GM18505 (cell line): ENCODE data around the gene ARMC8.

Experiments used
- ATAC-seq: cut with Tn5 transposase; IDR thresholded peaks from one replicate; pipeline ENCODE4 v1.9.1; 2021; ENCODE audit not compliant: unreplicated experiment
- POLR2A ChIP-seq: IDR thresholded peaks from 4 replicates; pipeline ENCODE4 v1.6.1; 2011; ENCODE audit warnings: borderline replicate concordance; ENCODE audit not compliant: insufficient read depth, insufficient read length; ENCODE audit errors: extremely low read depth

ARMC8 gene

DNA sequence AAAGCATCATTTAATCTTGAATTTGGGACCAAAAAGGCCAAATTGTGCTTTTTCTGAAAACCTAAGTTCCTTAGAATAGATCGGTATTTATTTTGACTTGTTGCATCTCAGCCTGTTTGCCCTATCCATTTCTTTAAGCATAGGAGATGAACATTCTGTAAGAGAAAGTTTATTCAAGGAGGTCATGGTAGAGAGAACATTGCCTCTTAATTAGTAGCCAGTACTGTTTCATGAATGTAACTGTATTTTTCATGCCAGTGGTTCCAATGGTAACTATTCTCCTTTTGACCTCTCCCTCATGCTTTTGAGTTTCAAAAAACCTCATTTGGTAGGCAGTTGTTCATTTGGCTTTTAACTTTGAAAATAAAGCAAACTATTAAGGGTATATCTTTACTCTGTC is 55.4 kb downstream of the ARMC8 start:
- no peak for ATAC-seq
- no peak for TF ChIP-seq POLR2A

DNA sequence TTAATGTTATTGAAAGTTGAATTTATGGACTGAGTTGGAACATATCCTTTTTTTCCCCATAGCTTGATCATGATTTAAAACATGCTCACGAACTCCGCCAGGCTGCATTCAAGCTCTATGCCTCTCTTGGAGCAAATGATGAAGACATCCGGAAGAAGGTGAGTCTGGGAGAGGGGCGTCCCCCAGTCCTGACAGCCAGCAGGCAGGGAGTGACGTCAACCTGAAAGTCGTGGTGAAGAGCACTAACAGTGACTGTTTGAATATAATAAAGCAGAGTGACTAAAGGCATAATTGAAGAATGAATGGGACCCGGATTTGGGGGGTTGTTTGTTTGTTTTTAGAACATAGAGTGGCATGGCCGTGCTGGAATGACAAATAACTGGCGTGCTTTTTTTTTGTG is 57.9 kb downstream of the ARMC8 start:
- ATAC-seq, result no peak
- no peak for TF ChIP-seq POLR2A

DNA sequence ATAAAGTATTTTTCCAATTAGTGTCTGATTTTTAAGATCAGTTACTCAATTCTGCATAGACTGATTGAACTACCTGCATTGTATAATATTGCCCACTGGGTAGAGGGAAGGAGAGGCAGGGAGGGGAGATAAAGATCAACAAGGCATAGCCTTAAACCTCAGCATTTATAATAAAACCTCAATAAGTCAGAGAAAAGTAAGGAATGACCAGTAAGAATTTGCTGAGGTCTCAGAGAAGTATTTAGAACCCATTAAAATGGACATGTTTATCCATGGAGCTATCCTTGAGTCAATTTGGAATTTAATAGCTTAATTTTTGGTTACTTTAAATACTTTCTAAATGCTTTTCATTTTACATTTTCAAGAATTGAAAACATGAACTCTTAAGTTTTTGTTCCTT is 62.5 kb downstream of the ARMC8 start:
- no peak for ATAC-seq
- TF ChIP-seq POLR2A, result no peak

- no peak for ATAC-seq
- TF ChIP-seq POLR2A, result no peak
These were observed 66.5 kb downstream of the ARMC8 start for GRCh38 chr3:138253609-138254008.

- no peak for ATAC-seq
- no peak for TF ChIP-seq POLR2A
These were observed 67.1 kb downstream of the ARMC8 start for GRCh38 chr3:138254216-138254615.

DNA sequence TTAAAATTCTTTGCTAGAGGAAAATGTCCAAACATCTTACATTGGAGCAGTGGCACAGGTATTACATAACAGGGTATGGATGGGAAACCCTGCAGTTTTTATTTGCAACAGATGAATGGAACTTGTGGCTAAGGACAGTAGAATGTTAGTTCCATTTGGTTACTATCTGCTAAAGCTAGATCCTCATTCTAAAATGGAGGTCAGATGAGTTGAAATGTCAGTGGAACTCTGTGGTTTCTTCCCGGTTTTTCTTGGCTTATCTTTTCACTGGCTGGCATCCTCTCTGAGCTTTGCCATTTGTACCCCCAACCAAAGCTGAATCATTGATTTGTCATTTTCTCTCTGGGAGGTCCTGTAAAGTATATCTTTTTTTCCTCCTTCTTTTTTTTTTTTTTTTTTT is 68.9 kb downstream of the ARMC8 start:
- no peak for TF ChIP-seq POLR2A
- no peak for ATAC-seq

GRCh38 chr3:138257986-138258385 is 70.9 kb downstream of the ARMC8 start:
- no peak for TF ChIP-seq POLR2A
- ATAC-seq, result no peak

- ATAC-seq, result no peak
- TF ChIP-seq POLR2A, result no peak
These were observed 72.0 kb downstream of the ARMC8 start for GRCh38 chr3:138259126-138259525.

GRCh38 chr3:138260611-138261010 is 73.5 kb downstream of the ARMC8 start:
- no peak for ATAC-seq

DNA sequence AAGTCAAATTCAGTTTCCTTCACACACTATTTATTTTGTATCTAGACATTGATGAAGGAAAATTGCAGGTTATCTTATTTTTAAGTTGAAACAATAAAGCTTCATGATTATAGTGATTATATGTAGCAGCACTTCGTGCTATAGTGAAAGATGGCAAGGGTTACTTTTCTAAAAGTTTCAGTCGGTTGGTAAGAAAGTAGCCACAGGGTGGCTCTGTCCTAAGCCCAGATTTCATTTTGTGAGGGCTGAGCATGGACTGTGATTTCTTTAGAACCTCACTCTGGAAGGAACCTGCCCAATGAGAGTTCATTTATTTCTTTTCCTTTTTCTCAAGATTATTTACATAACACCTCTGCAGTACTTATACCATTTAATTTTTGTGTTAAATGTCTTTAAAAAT is 76.0 kb downstream of the ARMC8 start:
- ATAC-seq, result no peak
- TF ChIP-seq POLR2A, result no peak

More at GRCh38 chr3:138260611-138261010, 73.5 kb downstream of the ARMC8 start:
- TF ChIP-seq POLR2A, result no peak

- no peak for TF ChIP-seq POLR2A
- no peak for ATAC-seq
These were observed 78.6 kb downstream of the ARMC8 start for GRCh38 chr3:138265745-138266144.

GRCh38 chr3:138267083-138267482 is 80.0 kb downstream of the ARMC8 start:
- no peak for ATAC-seq
- no peak for TF ChIP-seq POLR2A

DNA sequence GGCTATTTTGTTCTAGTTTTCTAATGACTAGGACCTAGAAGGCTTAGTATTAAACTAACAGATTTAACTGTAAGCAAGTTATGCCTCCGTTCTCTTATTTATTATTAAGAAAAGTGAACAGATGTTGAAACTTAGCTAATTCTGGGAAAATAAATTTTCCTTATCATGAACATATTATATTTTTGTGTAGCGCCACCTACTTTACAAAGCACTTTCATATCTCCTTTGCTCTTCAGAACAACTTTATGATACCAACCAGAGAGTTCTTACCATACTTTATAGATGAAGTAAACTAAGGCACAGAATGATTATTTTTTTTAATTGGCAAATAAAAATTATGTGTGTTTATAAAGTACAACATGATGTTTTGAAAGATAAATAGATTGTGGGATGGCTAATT is 83.1 kb downstream of the ARMC8 start:
- no peak for ATAC-seq

DNA sequence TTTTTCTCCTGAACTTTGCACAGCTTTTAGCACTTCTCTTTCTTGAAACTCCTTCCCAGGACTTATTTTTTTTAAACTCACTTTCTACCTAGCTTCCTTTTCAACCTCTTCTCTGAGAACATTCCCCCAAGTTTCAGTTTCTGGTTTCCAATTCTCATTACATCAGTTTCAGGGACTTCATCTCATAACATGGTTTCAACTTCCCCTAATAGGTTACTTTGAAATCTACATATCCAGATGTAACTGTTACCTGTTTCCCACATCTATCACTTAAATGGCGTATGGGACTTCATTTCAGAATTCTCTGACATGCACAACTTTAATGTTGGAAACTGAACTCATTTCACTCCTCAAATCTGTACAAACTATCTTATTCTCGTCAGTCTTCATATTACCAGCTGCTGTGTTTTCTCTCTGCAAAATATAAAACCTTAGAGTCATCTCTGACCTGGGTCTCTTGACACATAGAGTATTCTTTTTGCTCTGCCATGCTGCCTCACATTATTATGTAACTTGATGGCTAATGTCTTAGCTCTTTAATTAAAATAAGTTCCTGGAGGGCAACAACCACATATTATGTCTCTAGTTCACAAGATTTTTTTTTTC is 84.2 kb downstream of the ARMC8 start:
- TF ChIP-seq POLR2A, result no peak
- ATAC-seq, result no peak

More for the DNA sequence above, 83.1 kb downstream of the ARMC8 start:
- no peak for TF ChIP-seq POLR2A

- ATAC-seq, result no peak
These were observed 94.5 kb downstream of the ARMC8 start for GRCh38 chr3:138281561-138281960.

More at GRCh38 chr3:138281561-138281960, 94.5 kb downstream of the ARMC8 start:
- no peak for TF ChIP-seq POLR2A
